Hepatocyte (in vitro differentiated cells): ENCODE data around the gene SPATS2. TPM values are rescaled to one million over a fixed set of nuclear protein-coding genes. Genes with fewer than 3 reads are reported as not detected.
A peak's percentile ranks its signal among the peaks of the same experiment; 100 is the strongest.

ENCODE experiments used
- DNase-seq: peaks from one replicate; pipeline ENCODE4 v3.0.0-alpha.2; 2016; ENCODE audit warnings: low spot score
- H2AFZ ChIP-seq: fragments of 200-600 bp; sonication (generic); 2 replicates; pipeline ENCODE4 v1.6.0; 2016; ENCODE audit warnings: antibody characterized with exemption, mild to moderate bottlenecking
- H3K27ac ChIP-seq: fragments of 200-600 bp; sonication (generic); 2 replicates; pipeline ENCODE4 v1.5.1; 2016; ENCODE audit warnings: mild to moderate bottlenecking
- H3K27me3 ChIP-seq: fragments of 200-600 bp; sonication (generic); 2 replicates; pipeline ENCODE4 v1.6.1; 2016
- H3K36me3 ChIP-seq: fragments of 200-600 bp; sonication (generic); replicated peaks from 2 replicates; pipeline ENCODE4 v1.5.1; 2016; ENCODE audit warnings: low read depth; ENCODE audit not compliant: insufficient read depth
- H3K4me1 ChIP-seq: fragments of 200-600 bp; sonication (generic); 2 replicates; pipeline ENCODE4 v1.5.1; 2016; ENCODE audit warnings: mild to moderate bottlenecking, moderate library complexity; ENCODE audit not compliant: insufficient read depth
- H3K4me2 ChIP-seq: fragments of 200-600 bp; sonication (generic); 2 replicates; pipeline ENCODE4 v1.6.0; 2016
- H3K4me3 ChIP-seq: fragments of 200-600 bp; sonication (generic); 2 replicates; pipeline ENCODE4 v1.5.1; 2016; ENCODE audit warnings: mild to moderate bottlenecking
- H3K79me2 ChIP-seq: fragments of 200-600 bp; sonication (generic); 2 replicates; pipeline ENCODE4 v1.6.0; 2017; ENCODE audit warnings: mild to moderate bottlenecking
- H3K9me2 ChIP-seq: fragments of 200-600 bp; sonication (generic); replicated peaks from 2 replicates; pipeline ENCODE4 v1.6.0; 2017; ENCODE audit warnings: mild to moderate bottlenecking; ENCODE audit not compliant: insufficient read depth
- H3K9me3 ChIP-seq: fragments of 200-600 bp; sonication (generic); 2 replicates; pipeline ENCODE4 v1.5.1; 2016; ENCODE audit warnings: low read depth, mild to moderate bottlenecking
- H4K20me1 ChIP-seq: fragments of 200-600 bp; sonication (generic); 2 replicates; pipeline ENCODE4 v1.6.0; 2016; ENCODE audit warnings: mild to moderate bottlenecking; ENCODE audit not compliant: insufficient read depth, poor library complexity, severe bottlenecking
- CTCF ChIP-seq: fragments of 200-600 bp; sonication (generic); IDR thresholded peaks from 2 replicates; pipeline ENCODE4 v1.5.1; 2016; ENCODE audit warnings: antibody characterized with exemption, mild to moderate bottlenecking; ENCODE audit not compliant: poor library complexity
- EZH2 ChIP-seq: fragments of 200-600 bp; sonication (generic); IDR thresholded peaks from 2 replicates; pipeline ENCODE4 v1.6.1; 2016; ENCODE audit warnings: antibody characterized with exemption, mild to moderate bottlenecking, borderline replicate concordance
- EZH2phosphoT487 ChIP-seq: fragments of 200-600 bp; sonication (generic); IDR thresholded peaks from one replicate; pipeline ENCODE4 v1.6.1; 2018; ENCODE audit warnings: antibody characterized with exemption, mild to moderate bottlenecking, low read depth, moderate library complexity; ENCODE audit not compliant: unreplicated experiment, severe bottlenecking
- WGBS: methylation state at CpG from one replicate; pipeline ENCODE4 v1.1.6; 2016; ENCODE audit warnings: low lambda C conversion rate; ENCODE audit errors: missing lambda C conversion rate; 5-methylcytosine and 5-hydroxymethylcytosine counted together
- polyA plus RNA-seq: library from polyadenylated mRNA; unstranded; fragments of >200 nt; fragmentation: Nextera tagmentation; extraction: Ambion mirVana; gene quantifications from 2 replicates; pipeline ENCODE4 v1.2.1, GENCODE V29; 2016
- total RNA-seq: library from RNA; depleted of rRNA; stranded (reverse); fragments of >200 nt; gene quantifications from 2 replicates; pipeline ENCODE4 v1.2.3, GENCODE V29; 2014

Gene SPATS2
- total and polyA plus RNA-seq, 2 experiments from 2014 or later: 24.9 to 39.8 TPM

DNA sequence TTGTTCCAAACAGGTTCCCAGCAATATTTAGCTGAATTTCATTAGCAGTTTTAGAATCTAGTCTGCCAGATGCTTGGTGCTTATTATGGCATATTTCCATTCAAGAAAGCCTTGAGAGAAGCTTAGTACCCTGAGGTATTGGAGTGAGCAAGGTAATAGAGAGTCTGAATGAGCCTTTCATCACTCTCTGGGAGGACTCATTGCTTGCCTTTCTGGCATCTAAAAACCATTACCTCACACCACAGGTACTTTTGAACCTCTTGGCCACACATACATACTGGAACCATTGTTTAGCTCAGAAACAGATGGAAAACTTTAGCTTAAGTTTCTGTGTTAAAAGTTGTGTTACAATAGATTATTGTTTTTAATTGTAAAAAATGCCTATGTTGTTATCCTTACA lies 144.1 kb downstream of the SPATS2 start:
- H3K4me2 ChIP-seq: no peak overlapping the region
- no peak overlapping the region for H3K4me3 ChIP-seq
- DNase-seq: no peak
- no peaks in the 10 kb centered on the region for H3K9me2 ChIP-seq
- no peaks in the 10 kb centered on the region for H3K4me1 ChIP-seq
- no peak overlapping the region for H3K27ac ChIP-seq
- no peaks in the 10 kb centered on the region for H4K20me1 ChIP-seq
- TF ChIP-seq EZH2 (no peak), CTCF (no peak), EZH2phosphoT487 (no peak)
- H3K79me2 ChIP-seq: no peaks in the 10 kb centered on the region
- no peaks in the 10 kb centered on the region for H3K9me3 ChIP-seq
- no peak overlapping the region for H2AFZ ChIP-seq
- no peaks in the 10 kb centered on the region for H3K36me3 ChIP-seq
- H3K27me3 ChIP-seq: no peaks in the 10 kb centered on the region

DNA sequence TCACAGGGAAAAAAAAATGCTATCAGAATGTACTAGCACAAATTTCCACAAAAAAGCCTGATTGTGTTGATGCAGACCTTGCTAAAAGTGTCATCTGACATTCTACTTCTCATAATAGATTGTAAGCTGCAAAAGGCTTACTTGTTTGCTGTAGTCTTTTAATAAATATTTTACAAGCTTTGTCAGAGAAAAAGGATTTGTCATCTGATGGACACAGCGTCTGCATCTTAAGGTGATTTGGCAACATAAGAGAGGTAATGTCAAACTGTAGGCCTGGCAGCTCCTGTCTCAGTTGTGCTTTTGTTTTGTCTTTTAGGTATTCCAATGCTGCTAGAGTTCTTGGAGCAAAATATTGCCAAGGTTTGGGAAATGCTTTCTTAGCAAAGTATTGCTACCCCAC lies 145.3 kb downstream of the SPATS2 start:
- Histone ChIP-seq H3K4me1 (no peaks in the 10 kb centered on the region), H4K20me1 (no peaks in the 10 kb centered on the region), H3K9me3 (no peaks in the 10 kb centered on the region), H3K27me3 (no peaks in the 10 kb centered on the region), H3K9me2 (no peaks in the 10 kb centered on the region), H3K27ac (no peak overlapping the region), H2AFZ (no peak overlapping the region), H3K36me3 (no peaks in the 10 kb centered on the region), H3K4me3 (no peak overlapping the region), H3K4me2 (no peak overlapping the region), H3K79me2 (no peaks in the 10 kb centered on the region)
- WGBS: 81% methylated on average over 1 of the region's 1 CpG
- TF ChIP-seq CTCF (no peak), EZH2phosphoT487 (no peak), EZH2 (no peak)
- DNase-seq: no peak

DNA sequence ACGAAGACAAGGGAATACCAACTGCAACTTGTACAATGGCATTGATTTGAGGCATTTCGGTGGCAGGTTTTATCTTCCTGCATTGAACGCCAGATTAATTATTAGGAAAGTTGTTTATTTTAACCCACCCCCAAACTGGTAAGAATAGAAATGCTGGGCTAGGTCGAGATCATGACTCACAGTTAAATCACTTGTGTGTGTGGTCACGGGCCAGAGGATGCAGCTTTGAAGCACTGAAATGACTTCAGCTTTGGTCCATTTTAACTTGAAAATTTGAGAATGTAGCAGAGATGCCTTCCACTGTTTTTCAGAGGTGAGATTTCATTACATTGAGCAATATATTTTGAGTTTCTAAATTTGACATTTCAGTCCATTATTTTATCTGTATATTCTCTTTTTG lies 148.0 kb downstream of the SPATS2 start:
- no peak overlapping the region for H3K4me3 ChIP-seq
- H3K4me2 ChIP-seq: no peak overlapping the region
- no peak overlapping the region for H3K27ac ChIP-seq
- no peaks in the 10 kb centered on the region for H3K27me3 ChIP-seq
- H3K4me1 ChIP-seq: no peaks in the 10 kb centered on the region
- no peaks in the 10 kb centered on the region for H3K36me3 ChIP-seq
- no peaks in the 10 kb centered on the region for H3K9me2 ChIP-seq
- H4K20me1 ChIP-seq: no peaks in the 10 kb centered on the region
- TF ChIP-seq EZH2 (no peak), EZH2phosphoT487 (no peak), CTCF (no peak)
- no peak overlapping the region for H2AFZ ChIP-seq
- H3K9me3 ChIP-seq: no peaks in the 10 kb centered on the region
- DNase-seq: no peak
- no peaks in the 10 kb centered on the region for H3K79me2 ChIP-seq
- WGBS: 69% methylated on average over 5 of the region's 5 CpGs

DNA sequence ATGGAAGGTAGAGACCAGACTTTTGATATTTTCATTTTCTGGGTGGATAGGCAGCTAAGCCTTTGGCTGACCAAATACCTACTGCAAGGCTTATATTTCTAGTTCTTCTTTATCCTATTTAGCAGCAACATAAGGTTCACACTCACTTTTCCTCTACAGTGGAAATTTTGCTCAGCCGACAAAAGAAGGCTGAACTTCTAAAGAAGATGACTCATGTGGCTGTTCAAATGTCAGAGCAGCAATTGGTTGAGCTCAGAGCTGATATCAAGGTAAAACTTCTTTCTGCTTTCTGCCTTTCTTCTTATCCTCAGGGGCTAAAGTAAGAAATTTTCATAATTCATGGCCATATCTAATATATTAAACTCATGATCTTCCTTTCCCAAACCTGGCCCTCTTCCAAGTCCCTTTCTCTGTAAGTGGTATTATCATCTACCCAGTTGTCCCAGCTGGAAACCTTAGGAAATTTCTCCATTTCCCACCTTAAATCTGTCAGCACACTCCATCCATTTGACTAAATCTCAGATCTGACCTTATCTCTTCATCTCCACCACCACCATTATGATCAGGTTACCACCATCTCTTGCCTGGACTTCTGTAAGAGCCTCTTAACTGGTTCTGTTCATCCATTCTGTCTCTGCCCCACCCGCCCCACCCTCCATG lies 151.8 kb downstream of the SPATS2 start:
- H3K9me2 ChIP-seq: no peaks in the 10 kb centered on the region
- no peaks in the 10 kb centered on the region for H3K9me3 ChIP-seq
- no peaks in the 10 kb centered on the region for H4K20me1 ChIP-seq
- no peak overlapping the region for H3K4me3 ChIP-seq
- H3K79me2 ChIP-seq: no peaks in the 10 kb centered on the region
- no peak overlapping the region for H3K27ac ChIP-seq
- H3K27me3 ChIP-seq: no peaks in the 10 kb centered on the region
- H3K36me3 ChIP-seq: no peaks in the 10 kb centered on the region
- WGBS: 53% methylated on average over 2 of the region's 2 CpGs
- no peak overlapping the region for H2AFZ ChIP-seq
- H3K4me1 ChIP-seq: no peaks in the 10 kb centered on the region
- DNase-seq: peak; percentile 27
- H3K4me2 ChIP-seq: no peak overlapping the region
- TF ChIP-seq CTCF: no peak
- TF ChIP-seq EZH2phosphoT487: no peak
- TF ChIP-seq EZH2: no peak
